Germinal center (tissue), 1 donor: ENCODE results near the gene TMEM120B.
A peak's percentile ranks its signal among the peaks of the same experiment; 100 is the strongest.

Experiments used
- DNase-seq: peaks from one replicate; pipeline ENCODE4 v3.0.0; 2012; ENCODE audit warnings: mixed read lengths, low spot score

TMEM120B gene

DNA sequence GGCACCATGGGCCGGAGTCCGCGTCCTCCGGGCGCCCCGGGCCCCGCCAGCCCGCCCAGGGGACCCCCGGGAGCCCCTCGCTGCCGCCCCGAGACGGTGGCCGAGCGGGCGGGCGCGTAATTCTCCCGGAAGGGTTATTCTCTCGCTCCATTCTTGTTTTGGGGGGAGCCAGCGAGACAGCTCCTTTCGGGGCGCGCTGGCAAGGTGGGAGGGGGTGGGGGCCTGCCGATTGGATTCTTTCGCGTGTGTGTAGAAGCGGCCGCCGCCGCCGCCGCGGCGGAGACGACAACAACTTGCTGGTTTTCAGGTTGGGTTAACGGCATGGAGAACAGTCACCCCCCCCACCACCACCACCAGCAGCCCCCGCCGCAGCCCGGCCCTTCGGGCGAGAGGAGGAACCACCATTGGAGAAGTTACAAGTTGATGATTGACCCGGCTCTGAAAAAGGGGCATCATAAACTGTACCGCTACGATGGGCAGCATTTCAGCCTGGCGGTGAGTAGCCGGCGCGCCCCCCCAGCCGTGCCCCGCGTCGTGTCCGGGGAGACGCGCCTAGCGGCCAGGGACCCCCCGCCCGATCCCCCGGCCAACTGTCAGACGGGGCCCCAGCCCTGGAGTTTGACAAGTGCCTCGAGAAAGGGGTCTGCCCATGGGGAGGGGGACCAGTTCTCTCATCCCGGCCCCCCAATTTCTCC, 92.0 kb downstream of the TMEM120B start:
- peak; percentile 39 for DNase-seq

DNA sequence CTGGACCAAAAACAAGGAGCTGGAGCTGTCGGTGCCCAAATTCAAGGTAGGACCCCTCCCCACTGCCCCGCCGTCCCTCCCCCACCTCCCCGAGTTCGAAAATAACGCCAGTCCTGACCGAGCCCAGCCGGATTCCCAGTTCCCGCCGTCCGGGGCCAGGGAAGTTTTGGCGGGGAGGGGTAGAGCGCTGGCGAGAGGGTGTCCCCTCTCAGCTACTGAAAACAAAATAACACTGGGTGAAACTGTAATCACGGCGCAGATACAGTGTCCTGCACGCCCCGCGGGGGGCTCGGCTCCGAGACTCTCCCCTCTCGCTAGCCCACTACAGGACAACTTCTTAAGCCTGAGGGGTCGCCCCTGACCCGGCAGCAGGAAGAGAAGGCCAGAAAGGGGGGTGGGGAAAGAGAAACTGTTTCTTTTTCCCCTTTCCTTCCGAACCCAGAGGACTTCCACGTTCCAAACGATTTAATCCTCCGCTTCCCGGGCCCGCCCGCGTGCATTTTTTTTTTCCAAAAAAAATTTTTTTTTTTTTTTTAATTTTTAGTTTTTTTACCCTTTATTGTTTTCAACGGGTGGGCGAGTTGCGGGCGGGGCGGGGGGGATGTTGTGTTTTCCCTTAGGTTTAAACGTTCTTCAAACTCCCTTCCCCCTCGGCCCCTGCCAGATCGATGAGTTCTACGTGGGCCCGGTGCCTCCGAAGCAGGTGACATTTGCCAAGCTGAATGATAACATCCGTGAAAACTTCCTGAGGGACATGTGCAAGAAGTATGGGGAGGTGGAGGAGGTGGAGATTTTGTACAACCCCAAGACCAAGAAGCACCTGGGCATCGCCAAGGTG, 92.8 kb downstream of the TMEM120B start:
- no peak for DNase-seq

DNA sequence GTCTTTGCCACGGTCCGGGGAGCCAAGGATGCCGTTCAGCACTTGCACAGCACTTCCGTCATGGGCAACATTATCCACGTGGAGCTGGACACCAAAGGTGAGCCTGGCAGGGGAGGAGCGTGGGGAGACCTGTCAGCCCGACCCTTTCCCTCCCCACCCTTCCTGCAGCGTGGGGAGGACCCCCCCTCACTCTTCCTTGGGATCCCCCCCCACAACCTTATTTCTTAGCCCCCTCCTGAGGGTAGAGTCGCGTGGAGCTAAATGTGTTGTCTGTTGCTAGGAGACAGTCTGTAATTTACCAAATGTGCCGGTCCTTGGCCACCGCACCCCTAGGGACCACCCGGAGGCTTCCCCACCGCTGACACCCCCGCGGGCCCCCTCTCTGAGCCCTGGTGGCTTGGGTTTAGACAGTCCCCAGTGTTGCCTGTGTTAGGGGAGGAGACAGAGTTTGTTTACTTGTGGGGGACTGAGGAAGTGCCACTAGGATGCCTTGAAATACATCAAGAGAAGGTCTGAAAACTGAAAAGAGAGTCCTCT, 93.5 kb downstream of the TMEM120B start:
- peak; percentile 52 for DNase-seq

DNA sequence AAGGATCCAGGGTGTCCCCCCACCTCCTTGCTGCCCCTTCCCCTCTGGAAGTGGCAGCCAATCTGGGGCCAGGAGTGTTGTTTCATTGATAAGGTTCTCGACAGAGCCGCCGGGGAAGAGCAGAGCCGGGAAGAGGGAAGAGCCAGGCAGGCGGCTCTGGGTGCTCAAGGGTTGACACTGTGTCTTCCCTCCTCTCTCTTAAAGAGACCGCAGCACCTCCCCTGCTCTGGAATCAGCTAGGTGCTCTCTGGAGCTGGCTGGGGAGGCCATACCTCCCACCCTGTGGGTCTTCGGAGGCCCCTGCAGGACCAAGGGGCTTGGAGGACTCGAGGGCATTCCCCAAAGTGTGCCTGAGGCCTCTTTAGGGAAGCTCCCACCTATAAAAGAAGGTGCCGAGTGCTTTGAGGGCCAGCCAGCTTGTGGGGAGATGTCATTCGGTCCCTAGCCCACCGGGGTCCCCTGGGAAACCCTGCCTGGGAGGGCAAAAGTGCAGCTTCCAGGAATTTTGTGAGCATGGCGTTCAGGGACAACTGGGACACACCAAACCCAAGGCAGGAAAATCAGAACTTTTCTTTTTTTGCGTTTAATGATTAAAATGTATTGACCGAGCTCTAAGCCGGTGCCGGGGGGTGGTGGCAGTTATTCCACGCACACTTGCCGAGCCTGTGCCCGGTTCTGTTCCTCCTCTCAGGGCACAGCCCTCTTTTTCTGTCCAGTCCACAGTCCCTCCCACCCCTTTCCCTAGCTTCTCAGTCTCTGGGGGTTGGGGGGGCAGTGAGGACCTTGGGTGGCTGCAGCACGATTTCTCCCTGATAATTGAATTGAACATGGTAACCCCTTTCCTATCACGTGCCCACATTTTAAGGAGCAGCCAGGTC, 94.2 kb downstream of the TMEM120B start:
- no peak for DNase-seq

DNA sequence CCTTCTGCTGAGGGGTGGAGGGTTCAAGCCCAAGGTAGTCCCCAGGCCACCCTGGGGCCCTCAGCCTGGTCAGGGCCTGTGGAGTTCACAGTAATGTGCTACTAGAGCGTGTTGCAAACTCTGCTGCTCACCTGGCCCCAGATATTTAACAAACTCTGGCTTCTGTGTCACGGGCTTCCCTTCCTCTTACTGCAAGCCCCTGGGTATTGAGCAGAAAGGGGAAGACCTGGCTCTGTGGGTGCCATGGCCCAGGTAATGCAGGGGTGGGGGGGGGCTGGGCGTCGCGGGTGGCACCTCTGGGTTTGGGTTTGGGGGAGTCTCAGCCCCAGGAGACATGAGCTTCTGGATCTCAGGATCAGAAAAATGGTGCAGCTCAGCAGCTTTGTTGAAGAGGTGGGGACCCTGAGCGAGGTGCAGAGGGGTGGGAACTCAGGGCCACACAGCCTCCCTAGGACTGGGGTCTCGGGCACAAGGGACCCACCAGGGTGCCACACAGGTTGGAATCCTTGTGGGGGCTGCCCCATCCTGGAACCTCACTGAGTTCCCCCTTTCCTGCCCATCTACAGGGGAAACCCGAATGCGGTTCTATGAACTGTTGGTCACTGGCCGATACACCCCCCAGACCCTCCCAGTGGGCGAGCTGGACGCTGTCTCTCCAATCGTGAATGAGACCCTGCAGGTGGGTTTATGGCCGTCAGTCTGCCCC, 95.2 kb downstream of the TMEM120B start:
- DNase-seq: peak; percentile 57

DNA sequence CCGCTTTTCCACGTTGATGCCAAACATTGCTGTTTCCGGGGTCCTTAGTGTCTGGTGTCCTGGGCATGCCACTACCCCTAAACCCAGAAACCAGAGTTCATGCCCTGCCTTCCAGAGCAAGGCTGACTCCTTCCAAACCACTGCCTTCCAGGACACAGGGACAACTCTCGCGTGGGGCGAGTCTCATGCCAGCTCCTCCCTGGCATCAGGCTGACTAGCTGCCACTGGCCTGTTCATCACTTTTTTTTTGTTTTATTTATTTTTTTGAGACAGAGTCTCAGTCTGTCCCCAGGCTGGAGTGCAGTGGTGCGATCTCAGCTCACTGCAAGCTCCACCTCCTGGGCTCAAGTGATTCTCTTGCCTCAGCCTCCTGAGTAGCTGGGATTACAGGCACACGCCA, 96.1 kb downstream of the TMEM120B start:
- no peak for DNase-seq

DNA sequence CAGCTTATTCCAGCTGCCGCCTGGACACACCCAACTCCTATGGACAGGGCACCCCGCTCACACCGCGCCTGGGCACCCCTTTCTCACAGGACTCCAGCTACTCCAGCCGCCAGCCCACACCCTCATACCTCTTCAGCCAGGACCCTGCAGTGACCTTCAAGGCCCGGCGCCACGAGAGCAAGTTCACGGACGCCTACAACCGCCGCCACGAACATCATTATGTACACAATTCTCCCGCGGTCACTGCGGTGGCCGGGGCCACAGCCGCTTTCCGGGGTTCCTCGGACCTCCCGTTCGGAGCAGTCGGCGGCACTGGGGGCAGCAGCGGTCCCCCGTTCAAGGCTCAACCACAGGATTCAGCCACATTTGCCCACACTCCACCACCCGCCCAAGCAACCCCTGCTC, 97.2 kb downstream of the TMEM120B start:
- no peak for DNase-seq

DNA sequence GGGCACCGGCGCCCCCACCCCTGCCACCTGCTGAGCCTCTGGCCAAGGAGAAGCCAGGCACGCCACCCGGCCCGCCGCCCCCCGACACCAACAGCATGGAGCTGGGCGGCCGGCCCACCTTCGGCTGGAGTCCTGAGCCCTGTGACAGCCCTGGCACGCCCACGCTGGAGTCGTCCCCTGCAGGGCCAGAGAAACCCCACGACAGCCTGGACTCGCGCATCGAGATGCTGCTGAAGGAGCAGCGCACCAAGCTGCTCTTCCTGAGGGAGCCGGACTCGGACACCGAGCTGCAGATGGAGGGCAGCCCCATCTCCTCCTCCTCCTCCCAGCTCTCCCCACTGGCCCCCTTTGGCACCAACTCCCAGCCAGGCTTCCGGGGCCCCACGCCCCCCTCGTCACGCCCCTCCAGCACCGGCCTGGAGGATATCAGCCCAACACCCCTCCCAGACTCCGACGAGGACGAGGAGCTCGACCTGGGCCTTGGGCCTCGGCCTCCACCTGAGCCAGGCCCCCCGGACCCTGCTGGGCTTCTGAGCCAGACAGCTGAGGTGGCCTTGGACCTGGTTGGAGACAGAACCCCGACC, 97.8 kb downstream of the TMEM120B start:
- no peak for DNase-seq

DNA sequence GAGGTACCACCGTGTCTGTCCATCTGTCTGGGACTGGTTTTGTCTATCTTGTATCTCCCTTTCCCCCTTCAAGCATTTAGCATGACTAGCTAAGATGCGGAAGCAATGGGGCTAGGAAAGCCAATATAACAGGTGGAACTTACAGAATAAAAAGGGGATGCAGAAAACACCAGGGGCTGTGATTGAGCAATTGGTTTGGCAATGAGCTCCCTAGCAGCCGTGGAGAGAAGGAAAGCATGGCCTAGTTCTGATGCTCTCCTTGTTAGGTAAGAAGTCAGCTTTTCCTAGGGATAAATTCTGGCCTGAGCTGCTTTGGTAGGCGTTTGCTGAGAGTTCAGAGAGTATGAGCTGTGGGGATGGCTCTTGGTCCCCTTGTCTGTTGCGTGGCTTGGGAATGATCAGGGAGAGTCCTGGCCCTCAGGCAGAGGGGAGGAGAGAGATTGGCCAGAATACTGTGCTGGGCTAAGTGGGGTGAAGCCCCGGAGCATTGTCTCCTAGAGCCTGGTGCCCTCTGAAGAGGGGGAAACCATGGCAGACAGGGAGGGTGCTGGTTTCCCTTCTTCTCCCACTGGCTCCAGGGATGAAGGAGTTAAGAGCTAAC, 98.4 kb downstream of the TMEM120B start:
- no peak for DNase-seq

DNA sequence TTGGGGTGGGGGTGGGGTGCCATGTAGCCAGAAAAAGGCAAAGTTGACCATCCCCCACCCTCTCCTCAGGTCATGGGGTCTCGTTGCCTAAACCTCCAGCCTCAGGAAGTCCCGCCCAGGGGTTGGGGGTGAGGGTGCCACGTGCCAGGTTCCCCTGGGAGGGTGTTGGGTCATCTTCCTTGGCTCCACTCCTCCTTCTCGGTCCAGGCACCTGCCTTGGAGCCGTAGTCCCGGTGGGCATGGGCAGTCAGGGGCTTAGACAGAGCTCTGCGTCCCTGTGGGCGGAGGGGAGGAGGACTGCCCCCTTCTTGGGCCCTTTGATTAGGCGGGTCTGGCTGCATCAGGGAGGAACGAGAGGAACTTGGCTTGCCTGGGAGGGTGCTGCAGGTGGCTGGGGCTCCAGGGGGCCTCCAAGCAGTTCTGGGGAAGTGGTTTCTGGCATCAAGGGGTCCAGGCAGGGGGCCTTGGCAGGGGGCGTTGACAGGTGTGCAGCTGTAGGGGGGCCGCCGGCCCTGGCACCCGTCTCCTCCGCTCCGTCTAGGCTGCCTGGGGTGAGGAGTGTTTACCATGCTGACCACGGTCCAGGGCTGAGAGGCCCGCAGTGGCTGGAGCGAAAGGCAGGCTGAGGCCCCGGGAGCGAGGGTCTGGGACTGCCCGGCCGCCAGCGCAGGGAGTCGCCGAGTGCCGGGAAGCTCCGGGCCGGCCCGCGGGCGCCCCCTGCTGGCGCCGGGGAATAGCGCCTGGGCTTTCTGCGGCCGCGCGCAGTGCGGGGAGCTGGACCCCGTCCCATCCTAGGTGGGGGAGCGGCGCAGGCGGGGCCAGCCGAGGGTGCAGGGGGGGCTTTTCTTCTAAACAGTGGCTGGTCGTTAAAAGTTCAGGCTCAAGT, 99.1 kb downstream of the TMEM120B start:
- peak; percentile 80 for DNase-seq

DNA sequence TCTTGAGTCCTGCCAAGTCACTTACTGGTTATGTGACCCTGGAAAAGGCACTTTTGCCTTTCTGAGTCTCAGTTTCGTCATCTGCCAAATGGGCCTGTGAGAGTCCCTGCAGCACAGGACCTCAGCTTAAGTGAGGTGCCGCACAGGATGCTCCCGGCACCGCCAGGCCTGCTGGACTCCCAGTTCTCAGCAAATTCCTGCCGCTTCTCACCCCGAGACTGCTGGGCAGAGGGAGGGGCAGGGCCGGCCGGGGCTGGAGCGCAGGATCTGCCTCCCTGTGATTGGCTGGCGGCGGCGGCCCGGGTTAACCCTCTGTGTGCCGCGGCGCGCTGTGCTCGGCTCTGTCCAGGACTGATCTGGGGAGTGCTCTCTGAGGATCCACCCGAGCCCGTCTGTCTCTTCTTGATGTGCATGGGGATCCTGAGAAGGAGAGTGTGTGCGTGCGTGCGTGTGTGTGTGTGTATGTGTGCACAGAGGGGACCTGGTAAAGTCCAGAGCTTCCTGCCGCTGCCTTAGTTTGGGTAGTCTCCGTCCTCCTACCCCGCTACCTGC, 99.8 kb downstream of the TMEM120B start:
- DNase-seq: peak; percentile 59

DNA sequence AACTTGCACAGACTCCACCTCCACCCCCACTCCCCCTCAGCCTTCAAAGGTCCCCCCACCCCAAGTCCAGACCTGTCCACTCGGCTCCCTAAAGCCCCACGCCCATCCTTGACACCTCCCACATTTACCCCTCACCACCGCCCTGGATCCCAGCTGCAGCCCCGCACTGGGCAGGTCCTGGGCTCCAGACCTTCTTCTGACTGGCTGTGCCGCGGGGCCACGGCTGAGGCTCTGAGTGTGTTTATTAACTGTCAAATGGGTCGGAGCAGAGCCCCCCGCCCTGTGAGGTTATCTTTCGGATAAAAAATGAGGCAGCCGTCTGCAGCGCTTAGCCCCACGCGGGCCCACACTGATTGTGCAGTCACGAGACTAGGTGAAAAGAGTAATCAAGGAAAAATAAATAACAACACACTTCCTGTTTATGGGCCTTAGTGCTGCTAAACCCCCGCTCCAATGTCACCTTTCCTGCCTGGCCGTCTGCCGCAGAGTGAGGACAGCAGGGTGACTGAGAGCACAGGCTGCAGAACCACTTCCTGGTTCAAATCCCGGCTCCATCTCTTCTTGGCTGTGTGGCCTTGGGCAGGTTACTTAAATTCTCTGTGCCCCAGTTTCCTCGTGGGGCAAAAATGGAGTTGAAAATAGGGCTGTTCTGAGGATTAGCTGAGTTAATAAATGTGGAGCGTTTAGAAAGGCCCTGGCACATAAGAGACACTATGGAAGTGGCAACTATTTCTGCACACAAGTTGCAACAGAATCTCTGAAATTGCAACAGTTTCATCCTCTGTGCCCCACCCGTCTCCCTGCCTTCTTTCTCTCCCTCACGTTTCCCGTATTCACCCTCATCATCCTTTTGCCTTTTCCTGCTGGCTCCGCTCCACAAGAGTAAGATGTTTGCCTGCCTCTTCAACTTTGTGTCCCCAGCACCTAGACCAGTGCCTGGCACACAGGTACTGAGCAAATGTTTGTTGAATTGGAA, 100.7 kb downstream of the TMEM120B start:
- DNase-seq: no peak

DNA sequence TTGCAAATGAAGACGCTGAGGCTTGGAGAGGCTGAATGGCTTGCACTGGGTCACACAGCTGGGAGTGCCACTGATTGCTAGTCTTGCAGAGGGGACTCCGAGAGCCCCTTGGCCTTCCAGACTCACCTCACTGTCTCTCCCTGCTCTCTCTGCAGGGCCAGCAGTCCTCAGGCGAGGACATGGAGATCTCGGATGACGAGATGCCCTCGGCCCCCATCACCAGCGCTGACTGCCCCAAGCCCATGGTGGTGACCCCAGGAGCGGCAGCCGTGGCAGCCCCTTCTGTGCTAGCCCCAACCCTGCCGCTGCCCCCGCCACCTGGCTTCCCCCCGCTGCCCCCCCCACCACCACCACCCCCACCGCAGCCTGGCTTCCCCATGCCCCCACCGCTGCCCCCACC, 101.4 kb downstream of the TMEM120B start:
- no peak for DNase-seq

DNA sequence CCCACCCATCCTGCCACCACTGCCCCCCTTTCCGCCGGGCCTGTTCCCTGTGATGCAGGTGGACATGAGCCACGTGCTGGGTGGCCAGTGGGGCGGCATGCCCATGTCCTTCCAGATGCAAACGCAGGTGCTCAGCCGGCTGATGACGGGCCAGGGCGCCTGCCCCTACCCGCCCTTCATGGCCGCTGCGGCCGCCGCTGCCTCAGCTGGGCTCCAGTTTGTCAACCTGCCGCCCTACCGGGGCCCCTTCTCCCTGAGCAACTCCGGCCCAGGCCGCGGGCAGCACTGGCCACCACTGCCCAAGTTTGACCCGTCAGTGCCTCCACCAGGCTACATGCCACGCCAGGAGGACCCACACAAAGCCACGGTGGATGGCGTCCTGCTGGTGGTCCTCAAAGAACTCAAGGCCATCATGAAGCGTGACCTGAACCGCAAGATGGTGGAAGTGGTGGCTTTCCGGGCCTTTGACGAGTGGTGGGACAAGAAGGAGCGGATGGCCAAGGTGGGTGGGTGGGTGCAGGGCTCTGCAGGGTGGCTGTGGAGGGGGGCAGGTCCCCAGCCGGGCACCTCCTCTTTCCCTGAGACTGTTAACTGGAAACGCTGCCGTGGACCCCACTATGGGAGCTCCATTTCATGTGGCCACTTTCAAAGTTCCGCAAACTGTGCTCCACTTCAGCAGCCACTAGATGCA, 102.0 kb downstream of the TMEM120B start:
- no peak for DNase-seq

DNA sequence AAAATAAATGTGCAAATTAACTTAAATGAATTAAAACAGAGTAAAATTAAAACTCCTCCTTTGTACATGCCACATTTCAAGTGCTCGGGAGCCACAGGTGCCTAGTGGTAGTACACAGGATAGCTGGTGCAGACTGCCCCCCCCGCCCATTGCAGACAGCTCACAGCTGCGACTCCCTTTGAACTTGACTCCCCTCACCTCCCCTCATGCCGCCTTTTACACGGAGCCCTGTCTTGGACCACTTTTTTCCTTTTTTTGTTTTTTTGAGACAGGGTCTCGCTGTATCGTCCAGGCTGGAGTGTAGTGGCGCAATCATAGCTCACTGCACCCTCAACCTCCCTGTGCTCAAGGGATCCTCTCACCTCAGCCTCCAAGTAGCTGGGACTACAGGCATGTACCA, 102.7 kb downstream of the TMEM120B start:
- no peak for DNase-seq

DNA sequence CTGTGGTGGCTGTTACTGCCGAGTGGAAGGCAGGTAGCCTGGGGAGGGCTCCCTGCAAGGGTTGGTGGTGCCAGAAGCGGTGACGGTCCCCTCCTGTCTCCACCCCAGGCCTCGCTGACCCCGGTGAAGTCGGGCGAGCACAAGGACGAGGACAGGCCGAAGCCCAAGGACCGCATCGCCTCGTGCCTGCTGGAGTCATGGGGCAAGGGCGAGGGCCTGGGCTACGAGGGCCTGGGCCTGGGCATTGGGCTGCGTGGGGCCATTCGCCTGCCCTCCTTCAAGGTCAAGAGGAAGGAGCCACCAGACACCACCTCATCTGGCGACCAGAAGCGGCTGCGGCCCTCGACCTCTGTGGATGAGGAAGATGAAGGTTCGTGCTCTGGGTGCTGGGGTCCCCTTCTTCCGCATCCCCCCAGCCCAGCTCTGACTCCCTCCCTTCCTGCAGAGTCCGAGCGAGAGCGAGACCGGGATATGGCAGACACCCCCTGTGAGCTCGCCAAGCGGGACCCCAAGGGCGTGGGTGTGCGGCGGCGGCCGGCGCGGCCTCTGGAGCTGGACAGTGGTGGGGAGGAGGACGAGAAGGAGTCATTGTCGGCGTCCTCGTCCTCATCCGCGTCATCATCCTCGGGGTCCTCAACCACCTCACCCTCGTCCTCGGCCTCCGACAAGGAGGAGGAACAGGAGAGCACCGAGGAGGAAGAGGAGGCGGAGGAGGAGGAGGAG, 104.5 kb downstream of the TMEM120B start:
- DNase-seq: no peak

DNA sequence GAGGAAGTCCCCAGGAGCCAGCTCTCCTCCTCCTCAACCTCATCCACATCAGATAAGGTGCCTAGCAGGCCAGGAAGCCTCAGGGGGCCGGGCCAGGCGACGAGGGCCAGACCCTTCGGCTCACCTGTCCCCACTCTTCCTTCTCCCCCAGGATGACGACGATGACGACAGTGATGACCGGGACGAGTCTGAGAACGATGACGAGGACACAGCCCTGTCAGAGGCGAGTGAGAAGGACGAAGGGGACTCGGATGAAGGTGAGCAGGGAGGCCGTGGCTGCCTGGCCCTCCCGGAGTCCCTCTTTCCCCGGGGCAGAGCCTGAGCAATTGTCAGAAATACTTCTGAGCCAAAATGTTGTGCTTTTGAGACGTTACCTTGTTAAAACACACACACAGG, 105.1 kb downstream of the TMEM120B start:
- DNase-seq: no peak
